IMR-90 (cell line): ENCODE measurements around the gene R3HDM4. TPM values are rescaled to one million over a fixed set of nuclear protein-coding genes. Genes with fewer than 3 reads are reported as not detected.
A peak's percentile ranks its signal among the peaks of the same experiment; 100 is the strongest.

Experiments
- ATAC-seq: fragments of 200-7000 bp; cut with Tn5 transposase; 2 replicates; pipeline ENCODE4 v1.9.1; 2020; ENCODE audit warnings: low read depth, mild to moderate bottlenecking, moderate library complexity
- BruUV-seq: library from RNA; stranded (reverse); fragments of 400-500 nt; replicated peaks from 2 replicates; lab custom pipeline; 2021; lab: Mats Ljungman, UMichigan
- CTCF ChIA-PET: fragments of 300-600 bp; formaldehyde crosslinking; extraction: SDS; loops from one replicate; lab custom pipeline; 2021; ENCODE audit warnings: antibody characterized with exemption; lab: Yijun Ruan, JAX
- POLR2A ChIA-PET: fragments of 300-600 bp; sonication (Branson Sonifier 250); formaldehyde crosslinking; loops from one replicate; lab custom pipeline; 2022; ENCODE audit warnings: antibody characterized with exemption; ENCODE audit not compliant: unreplicated experiment; lab: Charles Lee
- DNase-seq: peaks from one replicate; pipeline ENCODE4 v3.0.0; 2013
- H2AFZ ChIP-seq: replicated peaks from 2 replicates; pipeline ENCODE3; 2013; ENCODE audit warnings: low read length, mild to moderate bottlenecking; ENCODE audit not compliant: poor library complexity
- H2AK5ac ChIP-seq: 2 replicates; pipeline ENCODE4 v1.6.1; 2013; ENCODE audit warnings: low read depth, low read length, inconsistent platforms
- H2AK9ac ChIP-seq: replicated peaks from 2 replicates; pipeline ENCODE3; 2013; ENCODE audit warnings: mild to moderate bottlenecking, low read depth, low read length, moderate library complexity; ENCODE audit not compliant: poor library complexity
- H2BK120ac ChIP-seq: 2 replicates; pipeline ENCODE4 v1.6.1; 2013; ENCODE audit warnings: low read depth, low read length, inconsistent platforms
- H2BK15ac ChIP-seq: 3 replicates; pipeline ENCODE4 v1.6.1; 2013; ENCODE audit warnings: low read depth, low read length, inconsistent platforms
- H2BK20ac ChIP-seq: 2 replicates; pipeline ENCODE4 v1.6.1; 2013; ENCODE audit warnings: low read depth, mild to moderate bottlenecking, inconsistent platforms, low read length, moderate library complexity
- H2BK5ac ChIP-seq: 2 replicates; pipeline ENCODE4 v1.6.1; 2013; ENCODE audit warnings: mild to moderate bottlenecking, low read depth, low read length, inconsistent platforms; ENCODE audit not compliant: poor library complexity, severe bottlenecking
- H3K14ac ChIP-seq: replicated peaks from 2 replicates; pipeline ENCODE4 v1.6.1; 2013; ENCODE audit warnings: low read depth, low read length, inconsistent platforms
- H3K18ac ChIP-seq: 2 replicates; pipeline ENCODE4 v1.6.1; 2013; ENCODE audit warnings: low read depth, low read length, control low read depth
- H3K23ac ChIP-seq: 2 replicates; pipeline ENCODE4 v1.6.1; 2013; ENCODE audit warnings: low read depth, low read length, inconsistent platforms
- H3K27ac ChIP-seq: 2 replicates; pipeline ENCODE4 v1.5.1; 2013; ENCODE audit warnings: mild to moderate bottlenecking, control low read depth, low read length; ENCODE audit not compliant: insufficient read depth
- H3K27me3 ChIP-seq: 2 replicates; pipeline ENCODE4 v1.6.1; 2013; ENCODE audit warnings: low read length; ENCODE audit not compliant: control insufficient read depth, insufficient read depth
- H3K36me3 ChIP-seq: 2 replicates; pipeline ENCODE4 v1.6.1; 2013; ENCODE audit warnings: low read length, mixed read lengths; ENCODE audit not compliant: control insufficient read depth, insufficient read depth
- H3K4ac ChIP-seq: 2 replicates; pipeline ENCODE4 v1.6.1; 2013; ENCODE audit warnings: low read depth, low read length, inconsistent platforms
- H3K4me1 ChIP-seq: 2 replicates; pipeline ENCODE4 v1.6.1; 2013; ENCODE audit warnings: low read length, mixed read lengths; ENCODE audit not compliant: control insufficient read depth, insufficient read depth
- H3K4me2 ChIP-seq: 2 replicates; pipeline ENCODE4 v1.6.1; 2013; ENCODE audit warnings: low read depth, mild to moderate bottlenecking, control low read depth, low read length, moderate library complexity
- H3K4me3 ChIP-seq: 2 replicates; pipeline ENCODE4 v1.5.1; 2013; ENCODE audit warnings: low read depth, mild to moderate bottlenecking, control low read depth, low read length, moderate library complexity; ENCODE audit not compliant: insufficient read depth
- H3K56ac ChIP-seq: 2 replicates; pipeline ENCODE4 v1.6.1; 2013; ENCODE audit warnings: low read length, inconsistent platforms; ENCODE audit not compliant: insufficient read depth; ENCODE audit errors: extremely low read depth
- H3K79me1 ChIP-seq, 2 experiments: 2 replicates each; pipeline ENCODE4 v1.6.1; 2013; ENCODE audit warnings: low read length in 2 of 2, inconsistent platforms in 1 of 2, low read depth in 1 of 2
- H3K9ac ChIP-seq: 2 replicates; pipeline ENCODE4 v1.6.1; 2013; ENCODE audit warnings: low read depth, low read length, control low read depth
- H3K9me1 ChIP-seq: 2 replicates; pipeline ENCODE4 v1.6.1; 2013; ENCODE audit warnings: low read length, inconsistent platforms; ENCODE audit not compliant: insufficient read depth
- H3K9me3 ChIP-seq: 2 replicates; pipeline ENCODE4 v1.6.1; 2013; ENCODE audit warnings: low read length; ENCODE audit not compliant: control insufficient read depth, insufficient read depth
- H4K20me1 ChIP-seq: 2 replicates; pipeline ENCODE4 v1.6.1; 2013; ENCODE audit warnings: low read length, inconsistent platforms; ENCODE audit not compliant: insufficient read depth
- H4K5ac ChIP-seq: 2 replicates; pipeline ENCODE4 v1.6.1; 2013; ENCODE audit warnings: mild to moderate bottlenecking, low read depth, low read length, control low read depth
- H4K8ac ChIP-seq, 2 experiments: 2 replicates each; pipeline ENCODE4 v1.6.1; 2013; ENCODE audit warnings: low read depth in 2 of 2, low read length in 2 of 2, control low read depth in 1 of 2, inconsistent platforms in 1 of 2
- H4K91ac ChIP-seq: 2 replicates; pipeline ENCODE4 v1.6.1; 2013; ENCODE audit warnings: low read depth, low read length, inconsistent platforms; ENCODE audit not compliant: insufficient read depth
- BHLHE40 ChIP-seq: fragments of 150-350 bp; IDR thresholded peaks from 2 replicates; pipeline ENCODE4 v1.6.1; 2016; ENCODE audit warnings: mild to moderate bottlenecking, low read depth, low read length
- CEBPB ChIP-seq: IDR thresholded peaks from 2 replicates; pipeline ENCODE4 v1.6.1; 2012; ENCODE audit warnings: low read depth, low read length, improper control_type of control experiment
- CHD1 ChIP-seq: IDR thresholded peaks from 2 replicates; pipeline ENCODE4 v1.6.1; 2012; ENCODE audit warnings: low read depth, low read length, improper control_type of control experiment
- CTCF ChIP-seq: conservative IDR thresholded peaks from 2 replicates; pipeline ENCODE4 v1.5.1; 2012; ENCODE audit warnings: mild to moderate bottlenecking, low read depth, low read length, improper control_type of control experiment
- FOS ChIP-seq: fragments of 150-350 bp; IDR thresholded peaks from 2 replicates; pipeline ENCODE4 v1.6.1; 2016; ENCODE audit warnings: low read depth, low read length
- MAZ ChIP-seq: IDR thresholded peaks from 2 replicates; pipeline ENCODE4 v1.6.1; 2012; ENCODE audit warnings: low read depth, mild to moderate bottlenecking, low read length, improper control_type of control experiment, moderate library complexity, borderline replicate concordance
- MXI1 ChIP-seq: IDR thresholded peaks from 2 replicates; pipeline ENCODE4 v1.6.1; 2012; ENCODE audit warnings: low read depth, mild to moderate bottlenecking, low read length, moderate library complexity, borderline replicate concordance
- NFE2L2 ChIP-seq: fragments of 150-350 bp; IDR thresholded peaks from 2 replicates; pipeline ENCODE4 v1.6.1; 2016; ENCODE audit warnings: low read depth, mild to moderate bottlenecking, low read length
- POLR2A ChIP-seq: IDR thresholded peaks from 2 replicates; pipeline ENCODE4 v1.6.1; 2012; ENCODE audit warnings: mild to moderate bottlenecking, low read depth, low read length
- RAD21 ChIP-seq: IDR thresholded peaks from 2 replicates; pipeline ENCODE4 v1.6.1; 2012; ENCODE audit warnings: low read length, improper control_type of control experiment
- RCOR1 ChIP-seq: IDR thresholded peaks from 2 replicates; pipeline ENCODE4 v1.6.1; 2012; ENCODE audit warnings: mild to moderate bottlenecking, low read length, improper control_type of control experiment; ENCODE audit not compliant: insufficient replicate concordance
- SMC3 ChIP-seq: fragments of 150-350 bp; IDR thresholded peaks from 2 replicates; pipeline ENCODE4 v1.6.1; 2016; ENCODE audit warnings: low read depth, mild to moderate bottlenecking, antibody characterized with exemption, low read length, moderate library complexity
- USF2 ChIP-seq: fragments of 150-350 bp; IDR thresholded peaks from 2 replicates; pipeline ENCODE4 v1.6.1; 2017; ENCODE audit warnings: mild to moderate bottlenecking, antibody characterized with exemption, low read length, low read depth
- WGBS, 2 experiments: methylation state at CpG; one replicate each; pipeline versions ENCODE4 v1.1.5 to v1.1.7; 2013; ENCODE audit warnings: missing lambda C conversion rate in 2 of 2; ENCODE audit not compliant: insufficient read length in 1 of 2; ENCODE audit errors: extremely low coverage in 2 of 2; 5-methylcytosine and 5-hydroxymethylcytosine counted together
- dilution Hi-C: fragments of 300-500 bp; cut with HindIII; formaldehyde crosslinking; loops from one replicate; pipeline ENCODE4 v1.14.3; 2018; ENCODE audit warnings: low sequenced_read_pairs; ENCODE audit not compliant: unreplicated experiment
- in situ Hi-C: fragments of 300-500 bp; cut with MboI; formaldehyde crosslinking; loops from 3 replicates; pipeline ENCODE4 v1.14.3; 2019; ENCODE audit warnings: low sequenced_read_pairs, inconsistent platforms, mixed read lengths
- intact Hi-C: fragments of 100-400 bp; cut with micrococcal nuclease; formaldehyde crosslinking; loops from 2 replicates; pipeline ENCODE4 v1.10.0; 2022
- polyA plus RNA-seq, 3 experiments: library from polyadenylated mRNA; depleted of rRNA; stranded (reverse); fragments of >200 nt; gene quantifications; 2 replicates each; pipeline ENCODE4 v1.2.3, GENCODE V29; 2012; ENCODE audit warnings: low replicate concordance in 1 of 3
- total RNA-seq: library from RNA; depleted of rRNA; stranded (reverse); fragments of >200 nt; gene quantifications from 2 replicates; pipeline ENCODE4 v1.2.3, GENCODE V29; 2012

Gene R3HDM4
- total and polyA plus RNA-seq, 2 of the 4 experiments (the other 2 are of a cell fraction): 9.0 to 51.5 TPM

GRCh38 chr19:917323-918151, 4.5 kb upstream of the R3HDM4 start, which contains the start of gene KISS1R:
TSS of gene KISS1R (plus strand) at chr19:917333. CDS start at chr19:917503, 170 bp downstream.
- peak within 1 kb of the TSS; percentile 4 for H3K4me3 ChIP-seq
- H3K4ac ChIP-seq: no peak within 1 kb of the TSS
- no peak within 1 kb of the TSS for H2BK5ac ChIP-seq
- H3K27me3 ChIP-seq: peaks cover 38% of the 10 kb centered on the region
- ChIA-PET POLR2A (no interaction called here), CTCF (no interaction called here)
- H2BK15ac ChIP-seq: no peak within 1 kb of the TSS
- no TSS peak for BruUV-seq
- no peak within 1 kb of the TSS for H3K14ac ChIP-seq
- peak within 1 kb of the TSS; percentile 37 for H2AK9ac ChIP-seq
- peak within 1 kb of the TSS; percentile 79 for H2AFZ ChIP-seq
- DNase-seq: peak; percentile 34
- no peaks in the 10 kb centered on the region for H4K20me1 ChIP-seq
- no peak within 1 kb of the TSS for H4K91ac ChIP-seq
- H2AK5ac ChIP-seq: no peak within 1 kb of the TSS
- dilution Hi-C loops: no loop called here
- H3K56ac ChIP-seq: no peak within 1 kb of the TSS
- H3K27ac ChIP-seq: no peak within 1 kb of the TSS
- H3K36me3 ChIP-seq: no peaks in the 10 kb centered on the region
- peaks cover 8% of the 10 kb centered on the region for H3K4me1 ChIP-seq
- H3K18ac ChIP-seq: no peak within 1 kb of the TSS
- no peak for ATAC-seq
- intact Hi-C loops: no loop called here
- 1% methylated on average over 30 of the region's 87 CpGs; no CpG with 5 or more reads in 1 of the 2 experiments for WGBS, 2 experiments
- H3K9ac ChIP-seq: no peak within 1 kb of the TSS
- H3K23ac ChIP-seq: no peak within 1 kb of the TSS
- no peaks in the 10 kb centered on the region for H3K9me3 ChIP-seq
- no peak within 1 kb of the TSS for H4K5ac ChIP-seq
- H2BK20ac ChIP-seq: no peak within 1 kb of the TSS
- H4K8ac ChIP-seq: no peak within 1 kb of the TSS
- H3K79me1 ChIP-seq: peaks cover 0 to 7% of the 10 kb centered on the region in 2 experiments; a peak in 1 of 4 replicates
- H3K9me1 ChIP-seq: no peaks in the 10 kb centered on the region
- H2BK120ac ChIP-seq: no peak within 1 kb of the TSS
- H3K4me2 ChIP-seq: peak within 1 kb of the TSS; percentile 69
- in situ Hi-C loops: no loop called here
- TF ChIP-seq POLR2A (no peak), SMC3 (peak; percentile 37), RAD21 (peak; percentile 49), CEBPB (no peak), NFE2L2 (no peak), USF2 (no peak), MAZ (no peak), FOS (no peak), RCOR1 (no peak), BHLHE40 (peak; percentile 63), CHD1 (no peak), CTCF (peak; percentile 49), MXI1 (no peak)
